CD4-positive, alpha-beta T cell (primary cell): ENCODE measurements around the gene USPL1. TPM values are rescaled to one million over a fixed set of nuclear protein-coding genes. Genes with fewer than 3 reads are reported as not detected.
"Not testable (repeated sequence)": the region's sequence is repeated elsewhere in the genome, so short reads cannot be mapped to it uniquely, and the experiment has no call there.

Experiments used
- ATAC-seq: fragments of 200-7000 bp; cut with Tn5 transposase; one replicate; pipeline ENCODE4 v1.10.0; 2022; ENCODE audit warnings: mild to moderate bottlenecking; ENCODE audit not compliant: poor library complexity
- CTCF ChIA-PET: fragments of 350-600 bp; sonication (Branson Sonifier 250); formaldehyde crosslinking; loops from one replicate; lab custom pipeline; 2021; ENCODE audit warnings: antibody characterized with exemption, inconsistent platforms; lab: Charles Lee
- POLR2A ChIA-PET: fragments of 350-600 bp; sonication (Branson Sonifier 250); formaldehyde crosslinking; loops from one replicate; lab custom pipeline; 2021; ENCODE audit warnings: antibody characterized with exemption, inconsistent platforms; lab: Charles Lee
- DNase-seq, 14 experiments: peaks; one replicate each; pipeline ENCODE4 v3.0.0-alpha.2; 2013 to 2020; ENCODE audit warnings: mixed read lengths in 2 of 14
- H3K27ac ChIP-seq, 2 donors: one replicate each; pipeline versions ENCODE4 v1.5.1 to v1.7.0; 2013; ENCODE audit warnings: low read length in 2 of 2, low read depth in 1 of 2, mild to moderate bottlenecking in 1 of 2
- H3K27me3 ChIP-seq, 2 experiments: 1 replicate in 1 of 2; 2 replicates in 1 of 2; pipeline versions ENCODE4 v1.6.1 to v1.7.0; 2013; ENCODE audit warnings: low read length in 2 of 2, control low read depth in 1 of 2, mild to moderate bottlenecking in 1 of 2, moderate library complexity in 1 of 2; ENCODE audit not compliant: insufficient read depth in 2 of 2, control insufficient read depth in 1 of 2
- H3K36me3 ChIP-seq: one replicate; pipeline ENCODE4 v1.6.1; 2013; ENCODE audit warnings: low read length, control low read depth; ENCODE audit not compliant: insufficient read depth
- H3K4me1 ChIP-seq: one replicate; pipeline ENCODE4 v1.6.1; 2013; ENCODE audit warnings: low read length, control low read depth; ENCODE audit not compliant: insufficient read depth
- H3K4me3 ChIP-seq: one replicate; pipeline ENCODE4 v1.5.1; 2013; ENCODE audit warnings: mild to moderate bottlenecking, low read length, moderate library complexity
- H3K9me3 ChIP-seq, 2 experiments: 1 replicate in 1 of 2; 2 replicates in 1 of 2; pipeline versions ENCODE4 v1.6.1 to v1.7.0; 2013; ENCODE audit warnings: low read length in 2 of 2, mild to moderate bottlenecking in 2 of 2, control low read depth in 1 of 2, moderate library complexity in 1 of 2; ENCODE audit not compliant: control insufficient read depth in 1 of 2, insufficient read depth in 1 of 2
- H3K27ac Mint-ChIP-seq: one replicate; pipeline ENCODE4 v1.8.0; 2020; ENCODE audit warnings: mixed read lengths
- H3K27me3 Mint-ChIP-seq: one replicate; pipeline ENCODE4 v1.8.0; 2021; ENCODE audit warnings: mixed read lengths
- H3K36me3 Mint-ChIP-seq: one replicate; pipeline ENCODE4 v1.8.0; 2021; ENCODE audit warnings: low read depth, mixed read lengths
- H3K4me1 Mint-ChIP-seq: one replicate; pipeline ENCODE4 v1.8.0; 2021; ENCODE audit warnings: low read depth, mixed read lengths
- H3K4me3 Mint-ChIP-seq: one replicate; pipeline ENCODE4 v1.8.0; 2020; ENCODE audit warnings: mild to moderate bottlenecking, mixed read lengths
- H3K9me3 Mint-ChIP-seq: one replicate; pipeline ENCODE4 v1.8.0; 2020; ENCODE audit warnings: mixed read lengths
- intact Hi-C, 2 experiments: fragments of 100-400 bp; cut with DNase I in 1 of 2; cut with micrococcal nuclease in 1 of 2; formaldehyde crosslinking; loops; one replicate each; pipeline versions ENCODE4 v1.15.1 to v1.9.0; 2023 to 2025; cut with DNase I, micrococcal nuclease
- total RNA-seq, 174 experiments: library from RNA in 2 of 174; stranded (reverse) in 2 of 174; gene quantifications; one replicate each; pipeline ENCODE4 v1.2.3 and lab custom pipeline; 2021 to 2026
- TF ChIP-seq, protein P1 (sequence below): fragments of 200-600 bp; IDR thresholded peaks from one replicate; pipeline ENCODE4 v1.8.0; 2022; ENCODE audit warnings: antibody characterized with exemption, mild to moderate bottlenecking

Gene USPL1
- total RNA-seq, 2 experiments from 2014 or later: 41.2 to 42.0 TPM

- CTCF ChIA-PET: no interaction called here
- intact Hi-C loops: no loop called here
- peaks cover 4% of the 10 kb centered on the region for H3K4me1 ChIP-seq
- no peak overlapping the region for H3K27ac Mint-ChIP-seq
- H3K36me3 Mint-ChIP-seq: peaks cover 90% of the 10 kb centered on the region
- H3K4me3 Mint-ChIP-seq: no peak overlapping the region
- DNase-seq: no peak
- H3K4me3 ChIP-seq: no peak overlapping the region
- POLR2A ChIA-PET: no interaction called here
- H3K36me3 ChIP-seq: peaks cover 54% of the 10 kb centered on the region
- H3K9me3 ChIP-seq: no peaks in the 10 kb centered on the region
- TF ChIP-seq, protein P1, sequence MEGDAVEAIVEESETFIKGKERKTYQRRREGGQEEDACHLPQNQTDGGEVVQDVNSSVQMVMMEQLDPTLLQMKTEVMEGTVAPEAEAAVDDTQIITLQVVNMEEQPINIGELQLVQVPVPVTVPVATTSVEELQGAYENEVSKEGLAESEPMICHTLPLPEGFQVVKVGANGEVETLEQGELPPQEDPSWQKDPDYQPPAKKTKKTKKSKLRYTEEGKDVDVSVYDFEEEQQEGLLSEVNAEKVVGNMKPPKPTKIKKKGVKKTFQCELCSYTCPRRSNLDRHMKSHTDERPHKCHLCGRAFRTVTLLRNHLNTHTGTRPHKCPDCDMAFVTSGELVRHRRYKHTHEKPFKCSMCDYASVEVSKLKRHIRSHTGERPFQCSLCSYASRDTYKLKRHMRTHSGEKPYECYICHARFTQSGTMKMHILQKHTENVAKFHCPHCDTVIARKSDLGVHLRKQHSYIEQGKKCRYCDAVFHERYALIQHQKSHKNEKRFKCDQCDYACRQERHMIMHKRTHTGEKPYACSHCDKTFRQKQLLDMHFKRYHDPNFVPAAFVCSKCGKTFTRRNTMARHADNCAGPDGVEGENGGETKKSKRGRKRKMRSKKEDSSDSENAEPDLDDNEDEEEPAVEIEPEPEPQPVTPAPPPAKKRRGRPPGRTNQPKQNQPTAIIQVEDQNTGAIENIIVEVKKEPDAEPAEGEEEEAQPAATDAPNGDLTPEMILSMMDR: no peak
- no peaks in the 10 kb centered on the region for H3K27me3 ChIP-seq
- no peak overlapping the region for H3K27ac ChIP-seq
- peaks cover 65% of the 10 kb centered on the region for H3K4me1 Mint-ChIP-seq
- ATAC-seq: no peak
- no peaks in the 10 kb centered on the region for H3K9me3 Mint-ChIP-seq
- no peaks in the 10 kb centered on the region for H3K27me3 Mint-ChIP-seq
Measured at GRCh38 chr13:30638301-30638700, 20.6 kb downstream of the USPL1 start.

- H3K4me1 ChIP-seq: peaks cover 4% of the 10 kb centered on the region
- peaks cover 53% of the 10 kb centered on the region for H3K4me1 Mint-ChIP-seq
- H3K4me3 Mint-ChIP-seq: no peak overlapping the region
- ChIA-PET POLR2A (interaction anchor here (0.6 to 1.6 kb wide), 2 partner anchors 12 to 22 kb away, joined by 3 to 7 read pairs; partner anchors contain the start of gene USPL1), CTCF (no interaction called here)
- H3K4me3 ChIP-seq: no peak overlapping the region
- H3K27ac Mint-ChIP-seq: peak overlapping the region; percentile 44
- ATAC-seq: no peak
- peaks cover 85% of the 10 kb centered on the region for H3K36me3 Mint-ChIP-seq
- no peaks in the 10 kb centered on the region for H3K9me3 Mint-ChIP-seq
- H3K9me3 ChIP-seq: no peaks in the 10 kb centered on the region
- no peak overlapping the region for H3K27ac ChIP-seq
- DNase-seq: no peak
- H3K27me3 ChIP-seq: no peaks in the 10 kb centered on the region
- intact Hi-C loops: no loop called here
- no peaks in the 10 kb centered on the region for H3K27me3 Mint-ChIP-seq
- TF ChIP-seq, protein P1: no peak
- peaks cover 62% of the 10 kb centered on the region for H3K36me3 ChIP-seq
Measured at GRCh38 chr13:30639671-30640070, 22.0 kb downstream of the USPL1 start.

DNA sequence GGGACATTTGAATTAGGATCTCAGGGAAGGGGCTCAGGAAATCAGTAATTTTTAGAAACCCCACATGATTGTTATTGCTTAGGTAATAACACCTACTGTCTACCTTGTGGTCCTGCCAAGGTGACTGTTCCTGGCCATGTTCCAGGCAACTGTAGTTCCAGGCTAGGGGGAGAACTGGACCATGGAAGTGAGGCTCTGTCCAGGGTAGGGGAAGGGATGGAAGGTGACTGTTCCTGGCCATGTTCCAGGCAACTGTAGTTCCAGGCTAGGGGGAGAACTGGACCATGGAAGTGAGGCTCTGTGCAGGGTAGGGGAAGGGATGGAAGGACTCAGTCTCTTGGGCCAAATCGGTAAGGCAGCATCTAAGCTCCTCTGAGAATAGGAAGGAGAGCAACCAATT lies 23.5 kb downstream of the USPL1 start:
- intact Hi-C loops, H3K27me3 Mint-ChIP-seq, DNase-seq, H3K9me3 ChIP-seq, POLR2A ChIA-PET, H3K27me3 ChIP-seq, H3K27ac ChIP-seq, H3K9me3 Mint-ChIP-seq, ATAC-seq, H3K4me3 Mint-ChIP-seq, CTCF ChIA-PET, H3K4me3 ChIP-seq, H3K4me1 ChIP-seq: not testable (repeated sequence)
- peaks cover 74% of the 10 kb centered on the region for H3K36me3 ChIP-seq
- peaks cover 84% of the 10 kb centered on the region for H3K36me3 Mint-ChIP-seq
- H3K4me1 Mint-ChIP-seq: peaks cover 38% of the 10 kb centered on the region
- H3K27ac Mint-ChIP-seq: peak overlapping the region; percentile 18

DNA sequence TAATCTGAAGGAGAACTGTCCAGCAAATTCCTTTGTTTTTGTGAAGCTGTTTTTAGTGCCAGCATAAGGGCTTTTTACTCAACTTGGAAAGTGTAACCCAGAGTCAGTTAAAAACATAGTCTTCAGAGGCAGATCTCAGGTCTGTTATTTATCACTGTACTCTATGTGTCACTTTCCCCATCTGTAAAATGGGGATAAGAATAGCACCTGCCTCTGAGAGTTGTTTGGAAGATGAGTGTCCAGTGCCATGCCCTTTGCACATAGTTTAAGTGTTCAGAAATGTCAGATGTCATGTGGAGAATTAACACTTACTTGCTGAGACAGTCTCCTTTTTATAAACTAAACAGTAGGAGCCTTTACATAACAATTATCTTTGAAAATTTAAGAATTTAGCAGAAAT lies 27.9 kb downstream of the USPL1 start:
- H3K4me3 Mint-ChIP-seq: no peak overlapping the region
- no peak for ATAC-seq
- no peak for DNase-seq
- peaks cover 91% of the 10 kb centered on the region for H3K36me3 Mint-ChIP-seq
- intact Hi-C loops: no loop called here
- peaks cover 26% of the 10 kb centered on the region for H3K4me1 Mint-ChIP-seq
- TF ChIP-seq, protein P1: no peak
- Histone ChIP-seq H3K27me3 (no peaks in the 10 kb centered on the region), H3K9me3 (no peaks in the 10 kb centered on the region), H3K27ac (no peak overlapping the region), H3K4me1 (no peaks in the 10 kb centered on the region), H3K4me3 (no peak overlapping the region), H3K36me3 (peaks cover 89% of the 10 kb centered on the region)
- no peak overlapping the region for H3K27ac Mint-ChIP-seq
- CTCF ChIA-PET: no interaction called here
- no peaks in the 10 kb centered on the region for H3K27me3 Mint-ChIP-seq
- no peaks in the 10 kb centered on the region for H3K9me3 Mint-ChIP-seq
- POLR2A ChIA-PET: interaction anchor here (0.5 to 1.7 kb wide), 2 partner anchors 28 to 401 kb away, joined by 3 to 7 read pairs; partner anchors contain the start of gene USPL1
